ENCODE results near the gene KIF1C.
"Not testable (repeated sequence)": the region's sequence is repeated elsewhere in the genome, so short reads cannot be mapped to it uniquely, and the experiment has no call there.

Gene KIF1C

GRCh38 chr17:5023588-5024147 lies 25.9 kb downstream of the KIF1C start:
- no peaks in the 10 kb centered on the region for H3K4me1 ChIP-seq (ENCODE audit: insufficient read depth, poor library complexity, severe bottlenecking)
- no peak overlapping the region for H3K27ac ChIP-seq (ENCODE audit: poor library complexity, severe bottlenecking)
- no peaks in the 10 kb centered on the region for H3K9me3 ChIP-seq (ENCODE audit: severe bottlenecking)
- no peak for ATAC-seq (ENCODE audit: low read depth)
- peaks cover 45% of the 10 kb centered on the region for H3K36me3 ChIP-seq (ENCODE audit: low read depth)
- no peak overlapping the region for H3K4me3 ChIP-seq (ENCODE audit: severe bottlenecking)
- TF ChIP-seq CTCF (IDR thresholded peaks at IDR 0.05; ENCODE audit: poor library complexity, severe bottlenecking) = no peak
- no peaks in the 10 kb centered on the region for H3K27me3 ChIP-seq (ENCODE audit: insufficient read depth, poor library complexity, severe bottlenecking)
- no peak for DNase-seq (ENCODE audit: low spot score)

GRCh38 chr17:5024604-5025003 lies 26.9 kb downstream of the KIF1C start:
- ATAC-seq (ENCODE audit: low read depth) (no peak), DNase-seq (ENCODE audit: low spot score) (no peak)
- H3K36me3 ChIP-seq (ENCODE audit: low read depth) = peaks cover 36% of the 10 kb centered on the region
- H3K27ac ChIP-seq (ENCODE audit: poor library complexity, severe bottlenecking) = no peak overlapping the region
- no peaks in the 10 kb centered on the region for H3K4me1 ChIP-seq (ENCODE audit: insufficient read depth, poor library complexity, severe bottlenecking)
- no peak overlapping the region for H3K4me3 ChIP-seq (ENCODE audit: severe bottlenecking)
- no peaks in the 10 kb centered on the region for H3K9me3 ChIP-seq (ENCODE audit: severe bottlenecking)
- no peaks in the 10 kb centered on the region for H3K27me3 ChIP-seq (ENCODE audit: insufficient read depth, poor library complexity, severe bottlenecking)
- no peak for TF ChIP-seq CTCF (IDR thresholded peaks at IDR 0.05; ENCODE audit: poor library complexity, severe bottlenecking)

GRCh38 chr17:5027299-5027698 lies 29.5 kb downstream of the KIF1C start:
- no peaks in the 10 kb centered on the region for H3K4me1 ChIP-seq (ENCODE audit: insufficient read depth, poor library complexity, severe bottlenecking)
- DNase-seq (ENCODE audit: low spot score) (no peak), ATAC-seq (ENCODE audit: low read depth) (no peak)
- H3K27me3 ChIP-seq (ENCODE audit: insufficient read depth, poor library complexity, severe bottlenecking) = no peaks in the 10 kb centered on the region
- H3K9me3 ChIP-seq (ENCODE audit: severe bottlenecking) = no peaks in the 10 kb centered on the region
- no peak overlapping the region for H3K27ac ChIP-seq (ENCODE audit: poor library complexity, severe bottlenecking)
- H3K36me3 ChIP-seq (ENCODE audit: low read depth) = peaks cover 12% of the 10 kb centered on the region
- H3K4me3 ChIP-seq (ENCODE audit: severe bottlenecking) = no peak overlapping the region
- no peak for TF ChIP-seq CTCF (IDR thresholded peaks at IDR 0.05; ENCODE audit: poor library complexity, severe bottlenecking)

GRCh38 chr17:5027916-5028315 lies 30.2 kb downstream of the KIF1C start:
- Histone ChIP-seq H3K36me3 (ENCODE audit: low read depth) (peaks cover 7% of the 10 kb centered on the region), H3K27ac (ENCODE audit: poor library complexity, severe bottlenecking) (no peak overlapping the region), H3K4me3 (ENCODE audit: severe bottlenecking) (no peak overlapping the region), H3K9me3 (ENCODE audit: severe bottlenecking) (no peaks in the 10 kb centered on the region), H3K27me3 (ENCODE audit: insufficient read depth, poor library complexity, severe bottlenecking) (no peaks in the 10 kb centered on the region), H3K4me1 (ENCODE audit: insufficient read depth, poor library complexity, severe bottlenecking) (no peaks in the 10 kb centered on the region)
- ATAC-seq (ENCODE audit: low read depth) (no peak), DNase-seq (ENCODE audit: low spot score) (no peak)
- no peak for TF ChIP-seq CTCF (IDR thresholded peaks at IDR 0.05; ENCODE audit: poor library complexity, severe bottlenecking)

GRCh38 chr17:5030168-5030567 lies 32.4 kb downstream of the KIF1C start:
- not testable (repeated sequence) for H3K36me3 ChIP-seq (ENCODE audit: low read depth); DNase-seq (ENCODE audit: low spot score); H3K27me3 ChIP-seq (ENCODE audit: insufficient read depth, poor library complexity, severe bottlenecking); H3K4me1 ChIP-seq (ENCODE audit: insufficient read depth, poor library complexity, severe bottlenecking); H3K9me3 ChIP-seq (ENCODE audit: severe bottlenecking); H3K4me3 ChIP-seq (ENCODE audit: severe bottlenecking); H3K27ac ChIP-seq (ENCODE audit: poor library complexity, severe bottlenecking); ATAC-seq (ENCODE audit: low read depth)

Measured in RWPE2 (cell line).